Body of pancreas (tissue), 4 donors: ENCODE measurements around the gene UGT1A8.

Experiments
- POLR2A ChIP-seq, 3 donors: fragments of 450-650 bp; IDR thresholded peaks; one replicate each; pipeline ENCODE4 v1.6.1; 2016; ENCODE audit warnings: antibody characterized with exemption in 3 of 3, mild to moderate bottlenecking in 2 of 3
- TF ChIP-seq, protein P1 (sequence below), 7 experiments: fragments of 450-650 bp in 4 of 7; fragments of 200-600 bp in 3 of 7; sonication (generic) in 3 of 7; IDR thresholded peaks; one replicate each; pipeline ENCODE4 v1.5.1; 2016 to 2019; ENCODE audit warnings: antibody characterized with exemption in 7 of 7

DNA sequence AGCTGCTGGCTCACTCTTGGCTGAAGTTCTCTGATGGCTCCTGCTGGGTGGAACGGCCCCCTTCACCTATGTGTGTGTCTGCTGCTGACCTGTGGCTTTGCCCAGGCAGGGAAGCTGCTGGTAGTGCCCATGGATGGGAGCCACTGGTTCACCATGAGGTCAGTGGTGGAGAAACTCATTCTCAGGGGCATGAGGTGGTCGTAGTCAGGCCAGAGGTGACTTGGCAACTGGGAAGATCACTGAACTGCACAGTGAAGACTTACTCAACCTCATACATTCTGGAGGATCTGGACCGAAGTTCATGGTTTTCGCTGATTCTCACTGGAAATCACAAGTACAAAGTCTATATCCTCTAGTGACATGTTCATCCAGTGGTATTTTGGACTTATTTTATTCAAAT is 13.9 kb upstream of the UGT1A8 start:
- TF ChIP-seq, protein P1, sequence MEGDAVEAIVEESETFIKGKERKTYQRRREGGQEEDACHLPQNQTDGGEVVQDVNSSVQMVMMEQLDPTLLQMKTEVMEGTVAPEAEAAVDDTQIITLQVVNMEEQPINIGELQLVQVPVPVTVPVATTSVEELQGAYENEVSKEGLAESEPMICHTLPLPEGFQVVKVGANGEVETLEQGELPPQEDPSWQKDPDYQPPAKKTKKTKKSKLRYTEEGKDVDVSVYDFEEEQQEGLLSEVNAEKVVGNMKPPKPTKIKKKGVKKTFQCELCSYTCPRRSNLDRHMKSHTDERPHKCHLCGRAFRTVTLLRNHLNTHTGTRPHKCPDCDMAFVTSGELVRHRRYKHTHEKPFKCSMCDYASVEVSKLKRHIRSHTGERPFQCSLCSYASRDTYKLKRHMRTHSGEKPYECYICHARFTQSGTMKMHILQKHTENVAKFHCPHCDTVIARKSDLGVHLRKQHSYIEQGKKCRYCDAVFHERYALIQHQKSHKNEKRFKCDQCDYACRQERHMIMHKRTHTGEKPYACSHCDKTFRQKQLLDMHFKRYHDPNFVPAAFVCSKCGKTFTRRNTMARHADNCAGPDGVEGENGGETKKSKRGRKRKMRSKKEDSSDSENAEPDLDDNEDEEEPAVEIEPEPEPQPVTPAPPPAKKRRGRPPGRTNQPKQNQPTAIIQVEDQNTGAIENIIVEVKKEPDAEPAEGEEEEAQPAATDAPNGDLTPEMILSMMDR (IDR thresholded peaks at IDR 0.05) = no peak
- TF ChIP-seq POLR2A (IDR thresholded peaks at IDR 0.05) = no peak
